Measurements from ENCODE around the gene MAPKAPK2.

The MAPKAPK2 gene

DNA sequence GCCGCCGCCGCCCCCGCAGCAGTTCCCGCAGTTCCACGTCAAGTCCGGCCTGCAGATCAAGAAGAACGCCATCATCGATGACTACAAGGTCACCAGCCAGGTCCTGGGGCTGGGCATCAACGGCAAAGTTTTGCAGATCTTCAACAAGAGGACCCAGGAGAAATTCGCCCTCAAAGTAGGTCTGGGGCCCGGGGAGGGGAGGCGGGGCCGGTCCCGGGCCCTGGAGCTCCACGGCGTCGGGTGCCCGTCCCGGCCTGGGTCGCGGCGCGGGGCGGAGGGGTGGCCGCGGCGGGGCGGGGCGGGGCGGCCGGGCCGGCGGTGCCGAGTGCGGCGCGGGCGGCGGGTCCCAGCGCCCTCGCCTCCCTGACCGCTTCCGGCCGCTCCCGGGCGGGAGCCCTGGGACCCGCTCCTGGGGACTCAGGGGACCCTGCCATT is 646 bp downstream of the MAPKAPK2 start:
- peak; percentile 74 for DNase-seq

DNA sequence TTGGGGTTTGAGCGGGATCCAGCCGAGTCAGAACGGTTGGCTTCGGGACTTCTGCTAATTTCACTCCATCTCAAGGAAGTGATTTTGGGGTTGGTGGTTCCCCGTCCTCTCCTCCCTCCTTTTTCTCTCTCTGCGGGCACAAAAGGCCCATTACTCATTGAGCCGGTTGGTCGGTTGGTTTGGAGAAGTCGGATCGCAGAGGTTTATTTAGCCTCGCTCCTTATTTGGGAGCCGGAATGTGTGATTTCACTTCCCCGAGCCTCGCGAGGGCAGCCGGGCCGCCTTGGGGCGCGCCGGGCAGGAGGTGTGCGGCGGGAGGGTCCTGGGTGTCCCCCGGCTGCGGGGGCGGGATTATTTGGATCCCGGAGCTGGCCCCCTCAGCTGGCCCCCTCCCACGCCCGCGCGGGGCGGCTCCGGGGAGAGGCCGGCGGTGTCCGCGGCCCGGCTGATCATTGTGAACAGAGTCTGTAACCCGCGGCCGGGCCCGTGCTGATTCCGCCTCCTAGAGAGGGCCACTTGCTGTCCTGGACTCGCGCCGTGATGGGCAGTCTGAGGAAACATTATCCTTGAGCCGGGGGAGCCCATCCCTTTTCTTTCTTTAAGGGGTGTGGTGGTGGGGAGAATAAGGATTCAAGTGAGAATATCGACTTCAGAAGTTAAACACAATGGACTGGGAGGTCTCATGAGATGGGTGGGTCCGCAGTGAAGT is 1.2 kb downstream of the MAPKAPK2 start:
- peak; percentile 72 for DNase-seq

DNA sequence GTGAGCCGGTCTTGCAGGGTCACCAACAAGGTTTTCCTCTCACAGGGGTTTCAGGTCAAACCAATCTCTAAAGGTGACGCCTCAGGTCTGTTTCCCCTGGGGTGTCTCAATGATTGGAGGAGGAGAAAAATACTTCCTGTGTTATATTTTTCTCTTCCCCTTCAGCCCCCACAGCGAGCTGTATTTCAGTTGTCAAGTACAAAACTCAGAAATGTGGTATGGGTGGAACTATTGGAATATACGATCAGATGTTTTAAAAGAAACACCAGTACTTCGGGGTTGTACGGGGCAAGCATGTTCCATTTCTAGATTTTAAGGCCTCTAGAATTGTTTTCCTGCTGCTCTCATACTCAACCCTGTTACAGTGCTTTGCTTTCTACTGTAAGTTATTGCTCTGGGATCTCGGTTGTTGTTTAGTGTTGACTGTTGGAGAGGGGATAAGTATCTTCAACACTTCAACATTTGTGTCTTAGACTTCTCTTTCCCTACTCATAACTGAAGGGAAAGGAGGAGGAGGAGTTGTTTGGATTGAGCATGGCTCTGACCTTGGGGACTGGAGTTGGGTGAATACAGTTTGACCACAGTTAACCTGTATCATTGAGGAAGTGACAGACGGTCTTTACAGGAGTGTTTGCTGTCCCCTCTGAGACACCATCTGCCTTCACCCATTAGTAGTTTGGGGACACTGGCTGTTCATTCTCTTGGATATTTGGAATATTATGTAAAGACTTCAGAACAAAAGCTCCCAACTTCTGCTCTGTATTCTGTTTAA is 2.0 kb downstream of the MAPKAPK2 start:
- no peak for DNase-seq

DNA sequence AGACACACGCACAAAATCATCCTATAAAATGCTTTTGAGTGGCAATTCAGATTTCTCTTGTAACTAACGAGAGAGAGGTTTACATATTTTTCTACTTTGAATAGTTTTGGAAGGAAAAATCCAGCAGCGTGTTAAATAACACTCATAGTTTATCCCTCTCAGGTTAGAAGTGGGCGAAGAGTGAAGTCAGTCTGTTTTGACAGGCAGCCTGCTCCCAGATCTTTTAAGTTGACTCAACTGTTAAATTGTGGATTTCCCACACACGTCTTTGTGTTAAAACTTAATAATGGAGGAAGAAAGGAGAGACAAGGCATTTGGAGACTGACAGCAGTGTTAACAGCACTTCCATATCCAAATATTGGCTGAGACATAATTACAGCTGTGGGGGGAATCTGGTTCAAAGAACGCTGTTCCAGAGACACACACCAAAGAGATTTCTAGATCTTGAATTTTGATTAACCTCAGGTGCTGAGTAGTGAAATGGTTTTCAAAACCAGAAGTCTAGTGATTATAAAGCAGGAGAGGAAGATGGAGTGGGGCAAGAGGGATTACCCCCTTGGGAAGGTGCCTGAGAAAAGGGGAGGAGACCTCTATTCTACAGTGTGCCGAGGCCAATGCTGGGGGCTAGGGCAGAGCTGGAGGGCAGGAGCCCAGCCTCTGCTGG is 2.7 kb downstream of the MAPKAPK2 start:
- DNase-seq = no peak

DNA sequence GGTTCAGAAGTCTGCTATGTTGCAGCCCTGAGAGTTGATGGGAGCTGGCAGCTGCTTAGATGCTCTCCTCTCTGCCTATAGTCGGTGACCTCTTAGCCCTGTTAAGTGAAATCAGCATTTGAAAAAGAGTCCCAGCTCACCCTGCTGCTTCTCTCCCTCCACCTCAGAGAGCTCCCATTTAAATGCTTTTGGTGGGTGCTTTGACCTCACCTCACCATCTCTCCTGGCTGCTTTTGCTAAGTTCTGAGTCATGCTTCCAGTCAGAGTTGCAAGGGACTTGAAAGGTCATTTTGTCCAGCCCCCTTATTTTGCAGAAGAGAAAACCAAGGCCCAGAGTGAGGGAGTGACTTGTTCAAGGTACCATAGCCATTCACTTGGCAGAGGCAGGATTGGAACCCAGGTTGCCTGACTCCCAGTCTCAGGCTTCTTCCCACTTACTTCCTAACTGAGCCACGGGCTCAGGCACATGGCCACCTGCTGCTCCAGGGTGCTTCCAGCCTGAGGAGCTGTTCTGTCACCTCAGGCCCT is 3.3 kb downstream of the MAPKAPK2 start:
- DNase-seq = no peak

DNA sequence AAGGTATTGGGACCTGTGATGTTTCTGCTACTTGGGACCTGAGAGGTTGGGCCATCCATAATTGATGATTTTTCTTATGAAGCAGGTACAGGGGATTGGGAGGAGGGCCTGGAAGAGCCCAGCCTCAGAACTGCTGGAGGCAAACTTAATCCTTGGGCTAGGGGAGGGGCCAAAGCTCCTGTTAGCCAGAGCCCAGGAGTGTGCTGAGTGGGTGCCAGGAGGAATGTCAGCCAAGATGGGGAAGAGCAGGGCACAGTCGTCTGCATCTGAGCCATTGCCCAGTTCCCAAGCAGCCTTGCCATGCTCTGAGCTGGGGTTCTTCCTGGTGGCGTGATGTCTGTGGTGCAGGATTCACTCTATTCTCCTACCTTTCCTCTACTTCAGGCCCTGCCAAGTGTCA is 5.8 kb downstream of the MAPKAPK2 start:
- no peak for DNase-seq

DNA sequence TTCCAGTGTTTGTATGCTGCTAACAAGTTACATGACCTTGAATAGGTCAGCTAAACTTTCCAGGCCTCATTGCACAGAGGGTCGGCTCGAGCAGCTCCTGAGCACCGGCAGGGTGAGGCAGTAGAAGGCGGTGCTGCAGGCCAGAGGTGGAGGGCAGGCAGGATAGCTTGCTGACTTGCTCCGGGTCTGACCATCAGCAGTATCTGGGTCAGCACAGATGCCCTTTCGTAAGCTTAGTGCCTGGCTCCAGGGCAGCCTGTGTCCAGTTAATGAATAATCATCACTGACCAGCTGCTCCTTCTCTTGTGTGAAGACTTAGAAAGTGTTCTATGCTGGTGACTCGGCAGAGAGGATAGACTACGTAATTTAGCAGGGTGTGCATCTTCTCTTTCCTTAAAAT is 6.9 kb downstream of the MAPKAPK2 start:
- DNase-seq = no peak

DNA sequence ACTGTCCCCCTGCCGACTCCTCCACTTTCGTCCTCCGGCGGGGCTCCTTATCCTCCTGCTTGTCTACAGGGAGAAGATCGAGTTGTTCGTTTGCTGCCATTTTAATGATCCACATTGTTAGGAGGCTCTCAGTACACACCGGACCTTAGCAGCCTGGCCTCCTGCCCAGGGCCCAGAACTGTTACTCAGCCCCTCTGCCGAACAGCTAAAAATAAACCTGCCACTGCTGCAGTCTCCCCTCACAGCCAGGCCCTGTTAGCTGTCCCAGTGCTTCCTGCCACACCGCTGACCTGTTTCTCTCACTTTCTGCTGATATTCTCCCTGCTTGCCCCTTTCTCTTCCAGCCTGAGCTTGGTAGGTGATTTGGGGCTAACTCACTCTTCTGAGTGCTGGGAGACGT is 8.3 kb downstream of the MAPKAPK2 start:
- no peak for DNase-seq

DNA sequence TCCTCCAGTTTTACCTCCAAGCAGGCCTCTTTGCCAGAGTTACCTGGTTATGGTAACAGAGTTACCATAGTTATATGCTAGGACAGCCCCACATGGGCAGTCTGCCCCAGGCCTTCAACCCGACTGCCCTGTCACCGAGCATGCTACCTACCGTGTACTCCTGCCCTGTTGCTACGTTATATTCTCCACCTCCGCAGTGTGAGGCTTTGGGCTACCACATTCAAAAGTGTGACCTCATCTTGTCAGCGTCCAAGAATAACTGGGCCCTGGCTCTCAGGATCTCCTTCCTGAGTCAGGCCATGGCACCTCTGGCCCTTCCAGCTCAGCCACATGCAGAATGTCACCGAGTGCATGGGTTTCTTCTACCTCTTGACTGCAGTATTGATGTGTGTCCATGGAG is 8.9 kb downstream of the MAPKAPK2 start:
- DNase-seq = no peak

DNA sequence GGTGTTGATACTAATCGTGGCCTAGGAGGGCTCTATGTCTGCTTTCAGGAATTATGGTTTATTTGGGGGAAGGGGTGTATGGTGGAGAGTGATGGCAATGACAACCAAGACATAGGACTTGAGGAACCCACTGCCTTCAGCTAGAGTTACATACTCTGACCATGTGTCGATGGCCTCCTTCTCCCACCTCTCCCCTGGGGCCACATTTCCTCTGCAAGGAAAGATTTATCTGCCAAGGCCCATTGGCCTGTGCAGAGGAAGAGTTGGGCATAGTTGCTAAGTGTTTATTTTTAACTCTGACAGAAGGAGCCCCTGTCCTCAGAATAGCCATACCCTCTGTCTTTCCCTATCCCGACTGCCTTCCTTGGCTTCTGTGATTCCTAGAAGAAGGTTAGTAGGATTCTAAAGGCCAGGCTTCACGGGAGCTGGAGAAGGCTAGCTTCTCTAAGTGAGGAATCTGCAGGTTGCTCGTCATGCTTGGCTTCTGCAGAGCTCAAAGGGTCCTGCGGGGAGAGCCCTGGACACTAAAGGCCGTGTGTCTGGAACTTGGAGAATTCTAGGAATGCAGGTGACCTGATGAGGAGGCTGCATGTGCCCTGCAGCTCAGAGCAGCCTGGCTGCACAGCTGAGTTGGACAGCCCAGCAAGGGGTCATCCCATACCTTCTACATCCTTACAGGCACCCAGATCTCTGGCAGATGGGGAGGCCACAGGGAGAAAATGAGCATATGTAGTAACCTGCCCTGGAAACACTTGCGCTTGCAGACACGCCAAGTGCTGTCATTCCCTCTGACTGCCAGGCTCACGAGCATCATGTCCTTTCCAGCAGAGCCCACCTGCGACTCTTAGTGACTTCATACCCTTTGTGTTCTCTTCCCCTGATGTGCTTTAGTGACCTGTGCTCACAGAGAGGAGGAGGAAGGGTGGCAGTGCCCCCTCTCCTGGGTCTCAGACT is 9.7 kb downstream of the MAPKAPK2 start:
- DNase-seq = no peak

DNA sequence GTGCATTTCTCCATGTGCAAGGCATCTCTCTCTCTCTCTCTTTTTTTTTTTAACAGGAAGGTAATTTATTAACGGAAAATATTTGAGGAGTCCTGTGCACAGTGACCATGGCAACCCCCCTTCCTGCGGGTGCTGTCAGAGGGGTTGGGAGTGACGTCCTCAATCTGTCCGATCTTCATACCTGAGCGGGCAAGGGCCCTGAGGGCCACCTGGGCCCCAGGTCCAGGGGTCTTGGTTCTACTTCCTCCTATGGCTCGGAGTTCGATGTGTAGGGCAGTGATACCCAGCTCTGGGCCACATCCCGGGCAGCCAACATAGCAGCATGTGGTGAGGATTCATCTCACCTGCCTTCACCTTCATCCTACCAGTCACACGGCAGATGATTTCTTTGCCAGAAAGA is 11.0 kb downstream of the MAPKAPK2 start:
- no peak for DNase-seq

DNA sequence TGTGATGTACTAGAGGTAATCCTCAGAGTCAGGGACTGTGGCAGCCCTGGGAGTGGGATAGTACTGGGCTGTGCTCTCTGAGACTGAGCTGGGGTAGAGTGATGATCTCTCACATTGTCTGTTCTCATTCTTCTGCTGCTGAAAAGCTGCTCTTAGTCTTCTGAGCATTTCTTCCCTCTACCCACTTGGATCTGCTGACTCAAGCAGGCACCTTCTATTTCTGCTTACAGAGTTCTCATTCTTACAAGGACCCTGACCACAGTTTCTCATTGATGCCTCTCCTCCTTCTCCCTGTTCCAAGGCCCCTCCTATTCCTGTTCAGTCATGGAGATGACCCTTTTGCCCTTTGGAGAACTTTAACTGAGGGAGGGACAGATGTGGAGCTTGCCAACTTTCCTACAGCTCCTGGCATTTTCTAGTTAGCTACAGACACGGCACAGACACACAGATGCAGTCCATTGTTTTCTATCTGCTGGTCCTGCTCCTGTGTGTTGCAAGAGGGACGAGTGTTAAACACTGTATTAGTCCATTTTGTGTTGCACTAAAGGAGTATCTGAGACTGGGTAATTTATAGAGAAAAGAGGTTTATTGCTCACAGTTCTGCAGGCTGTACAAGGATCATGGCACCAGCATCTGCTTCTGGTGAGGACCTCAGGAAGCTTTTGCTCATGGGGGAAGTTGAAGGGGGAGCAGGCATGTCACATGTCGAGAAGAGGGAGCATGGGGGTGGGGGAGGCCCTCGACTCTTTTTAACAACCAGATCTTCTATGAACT is 12.3 kb downstream of the MAPKAPK2 start:
- DNase-seq = no peak

DNA sequence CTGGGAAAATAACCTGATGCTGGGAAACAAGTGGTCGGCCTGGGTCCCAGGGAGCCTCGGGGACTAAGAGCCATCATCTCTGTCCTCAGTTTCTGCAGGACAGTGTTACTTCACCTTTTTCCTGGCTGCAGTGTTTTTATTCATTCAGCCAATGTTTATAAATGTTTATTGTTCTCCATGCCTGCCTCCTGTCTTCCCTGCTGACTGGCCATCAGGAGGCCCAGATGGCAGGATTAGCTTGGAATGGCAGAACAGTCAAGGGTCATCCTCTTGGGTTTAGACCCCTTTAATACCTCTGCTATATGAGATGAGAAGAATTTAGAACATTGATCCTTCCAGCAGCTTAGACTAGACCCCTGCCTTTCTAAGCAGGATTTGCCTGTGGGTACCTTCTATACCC is 13.3 kb downstream of the MAPKAPK2 start:
- no peak for DNase-seq

DNA sequence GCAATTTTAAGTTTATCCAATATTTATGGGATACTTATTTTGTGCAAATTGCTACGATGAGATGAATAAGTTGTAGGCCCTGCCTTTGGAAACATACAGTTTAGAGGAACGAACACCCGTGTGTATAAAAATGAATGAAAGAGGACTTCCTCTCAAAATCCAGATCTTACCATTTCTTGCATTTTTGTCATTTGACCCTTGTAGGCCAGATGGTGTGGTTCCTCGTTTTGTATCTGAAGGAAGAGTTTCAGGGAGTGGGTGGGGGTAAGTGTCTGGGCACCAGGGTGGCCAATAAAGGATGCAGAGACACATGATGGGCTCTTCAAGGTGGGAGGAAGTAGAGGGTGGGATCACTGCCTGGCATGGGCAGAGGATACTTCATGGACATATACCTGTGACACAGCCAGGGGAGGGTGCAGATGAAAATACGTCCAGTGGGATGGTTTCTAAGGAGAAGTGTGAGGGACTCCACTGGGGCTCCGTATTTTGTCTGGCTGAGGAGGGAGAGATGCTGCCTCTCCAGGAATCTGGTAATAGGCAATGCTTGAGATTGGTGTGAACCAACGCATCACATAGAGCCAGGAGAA is 14.4 kb downstream of the MAPKAPK2 start:
- DNase-seq = no peak

DNA sequence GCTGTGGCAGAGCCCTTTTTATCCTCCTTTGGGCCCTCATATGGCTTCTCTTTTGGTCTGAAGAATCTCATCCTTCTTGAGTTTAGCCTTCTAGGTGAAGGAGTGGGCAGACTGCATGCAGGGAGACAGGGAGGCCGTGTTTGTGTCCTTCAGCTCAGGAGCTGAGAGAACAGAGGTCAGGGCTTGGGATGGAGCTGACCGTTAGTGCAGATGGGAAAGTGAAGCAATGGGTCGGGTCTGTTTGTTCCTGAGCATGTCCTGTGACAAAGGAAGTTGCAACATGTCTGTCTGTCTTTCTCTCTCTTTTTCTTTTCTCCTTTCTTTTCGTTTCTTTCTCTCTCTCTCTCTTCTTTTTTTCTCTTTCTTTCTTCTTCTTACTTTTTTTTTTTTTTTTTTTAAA is 14.9 kb downstream of the MAPKAPK2 start:
- DNase-seq = no peak

DNA sequence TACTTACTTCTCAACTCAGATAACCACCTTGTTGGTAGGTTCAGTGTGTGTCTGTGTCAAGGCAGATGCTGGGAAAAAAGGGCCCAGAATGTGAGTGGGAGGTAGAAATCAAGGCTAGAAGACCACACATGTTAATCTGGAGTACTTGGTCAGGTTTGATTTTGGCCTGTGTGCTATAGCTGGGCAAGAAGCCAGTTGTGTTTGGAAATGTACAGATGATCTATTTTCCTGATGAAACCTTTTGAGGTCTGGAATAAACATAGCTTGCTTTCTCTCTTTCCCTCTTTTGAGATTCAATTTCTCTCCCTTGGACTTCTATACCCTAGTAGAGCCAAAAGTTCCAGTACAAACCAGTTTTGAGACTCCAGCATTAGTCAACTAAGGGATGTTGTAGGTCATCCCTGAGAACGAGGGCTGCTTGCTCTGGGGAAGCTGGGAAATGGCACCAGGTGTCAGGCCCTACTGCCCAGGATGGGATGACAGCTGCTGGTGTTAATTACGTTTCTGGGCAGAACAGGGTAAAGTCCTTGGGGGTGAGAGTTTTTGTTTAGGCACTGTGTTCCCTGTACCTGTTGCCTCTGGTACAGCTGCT is 15.8 kb downstream of the MAPKAPK2 start:
- no peak for DNase-seq

DNA sequence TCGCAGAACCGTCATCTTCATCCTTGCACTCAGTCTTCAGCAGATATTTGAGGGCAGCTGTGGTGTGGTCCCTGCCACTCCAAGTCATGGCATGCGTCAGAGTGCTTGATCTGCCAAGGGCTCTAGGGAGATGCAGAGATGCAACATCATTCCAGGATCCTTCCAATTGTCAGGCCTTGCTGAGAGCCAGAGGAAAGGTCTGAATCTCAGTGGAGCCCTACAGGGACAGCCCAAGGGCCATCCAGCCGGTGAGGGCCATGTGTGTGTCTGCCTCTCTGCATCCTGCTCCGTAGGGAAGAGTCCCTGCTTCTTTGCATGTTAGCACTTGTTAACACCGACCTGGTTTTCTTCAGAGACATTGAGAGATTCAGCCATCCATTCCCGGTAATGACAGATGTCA is 17.6 kb downstream of the MAPKAPK2 start:
- DNase-seq = no peak

DNA sequence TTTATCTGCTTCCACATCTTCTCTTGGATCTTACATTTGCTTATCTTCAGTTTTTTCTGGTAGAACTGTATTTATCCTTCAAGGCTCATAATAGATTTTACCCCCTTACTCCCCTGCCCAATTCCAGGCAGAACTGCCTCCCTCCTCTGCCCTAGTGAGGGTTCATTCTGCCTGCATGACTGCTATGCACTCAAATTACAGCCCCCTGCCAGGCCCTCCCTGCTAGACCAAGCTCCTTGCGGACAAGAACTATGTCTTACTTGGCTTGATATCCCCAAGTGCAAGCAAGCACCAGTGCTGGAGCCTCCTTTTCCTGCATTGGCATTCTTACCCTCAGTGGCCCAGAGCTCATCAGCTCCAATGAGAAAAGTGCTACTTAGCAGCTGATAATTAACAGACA is 18.1 kb downstream of the MAPKAPK2 start:
- DNase-seq = no peak

DNA sequence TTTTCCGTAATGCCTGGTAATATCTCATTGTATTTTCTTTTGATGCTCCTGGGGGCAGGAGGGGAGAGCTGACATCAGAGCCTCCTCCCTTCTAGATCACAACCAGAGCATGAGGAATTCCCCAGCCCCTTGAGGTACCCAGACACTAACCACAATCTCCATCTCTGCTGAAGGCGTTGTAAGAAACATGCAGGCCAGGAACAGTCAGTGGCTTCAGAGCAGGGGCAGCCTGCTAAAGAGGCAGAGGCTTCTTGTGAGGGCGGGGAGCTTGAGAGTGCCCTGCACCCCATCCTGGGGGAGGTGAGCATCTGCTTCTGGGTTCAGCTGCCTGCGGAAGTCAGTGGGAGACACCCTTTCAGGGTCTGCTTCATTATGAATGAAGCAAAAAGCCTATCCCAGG is 19.0 kb downstream of the MAPKAPK2 start:
- no peak for DNase-seq

DNA sequence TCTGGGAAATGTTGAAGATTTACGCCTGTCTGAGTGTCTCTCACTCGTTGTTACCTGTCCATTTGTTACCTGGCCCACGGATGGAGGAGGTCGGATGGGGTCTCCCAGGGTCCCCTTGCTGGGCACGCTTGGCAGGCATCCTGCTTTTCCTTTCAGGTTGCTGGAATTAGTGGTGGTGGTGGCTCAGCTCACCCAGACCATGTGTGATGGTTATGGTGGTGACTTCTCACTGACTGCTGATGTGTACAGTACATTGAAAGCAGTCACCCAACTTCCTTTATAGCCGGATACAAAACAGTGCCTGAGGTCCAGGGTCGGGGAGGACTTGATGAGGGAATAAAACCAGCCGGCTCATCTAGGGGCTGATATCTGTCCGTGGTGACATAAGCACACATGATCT is 19.5 kb downstream of the MAPKAPK2 start:
- DNase-seq = no peak

DNA sequence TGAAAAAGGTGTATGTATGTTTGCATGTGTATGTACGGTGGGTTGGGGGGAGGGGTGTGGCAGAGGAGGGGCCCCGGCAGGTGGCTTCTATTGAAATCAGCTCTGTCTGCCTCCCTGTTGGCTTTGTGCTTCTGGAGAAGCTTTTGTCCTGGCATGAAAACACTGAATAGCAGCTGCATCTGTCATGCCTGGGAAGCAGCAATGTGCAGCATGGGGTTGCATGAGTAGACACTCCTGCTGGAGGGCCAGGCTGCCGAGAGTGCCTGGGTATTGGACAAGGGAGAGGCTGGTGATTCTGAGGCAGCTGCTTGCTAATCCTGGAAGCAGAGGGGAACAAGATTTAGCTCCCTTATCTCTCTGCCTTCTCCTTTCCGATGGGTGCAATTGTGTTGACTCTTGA is 20.5 kb downstream of the MAPKAPK2 start:
- no peak for DNase-seq
